ENCODE data around the gene CTDSP2.
"Not testable (repeated sequence)": the region's sequence is repeated elsewhere in the genome, so short reads cannot be mapped to it uniquely, and the experiment has no call there.

The CTDSP2 gene

GRCh38 chr12:57852200-57852599 lies 5.7 kb upstream of the CTDSP2 start:
- no peak for DNase-seq

DNA sequence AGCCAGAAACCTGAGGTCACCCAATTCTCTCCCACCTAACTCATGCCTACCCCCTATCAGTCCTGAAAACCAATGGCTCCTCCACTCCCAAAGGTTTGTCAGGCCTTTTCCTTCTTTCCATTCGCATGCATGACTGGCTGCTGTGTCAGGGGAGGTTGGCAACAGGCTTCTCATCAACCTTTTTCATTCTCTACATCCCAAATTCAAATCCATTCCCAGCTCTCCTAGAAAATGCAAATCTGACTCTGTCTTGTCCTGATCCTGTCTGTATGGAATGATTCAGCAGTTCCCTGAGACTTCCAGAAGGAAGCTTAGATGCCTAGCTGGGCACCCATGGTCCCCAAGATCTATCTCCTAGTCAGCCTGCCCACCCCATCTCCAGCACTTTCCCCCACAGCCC lies 5.0 kb upstream of the CTDSP2 start:
- DNase-seq = no peak

DNA sequence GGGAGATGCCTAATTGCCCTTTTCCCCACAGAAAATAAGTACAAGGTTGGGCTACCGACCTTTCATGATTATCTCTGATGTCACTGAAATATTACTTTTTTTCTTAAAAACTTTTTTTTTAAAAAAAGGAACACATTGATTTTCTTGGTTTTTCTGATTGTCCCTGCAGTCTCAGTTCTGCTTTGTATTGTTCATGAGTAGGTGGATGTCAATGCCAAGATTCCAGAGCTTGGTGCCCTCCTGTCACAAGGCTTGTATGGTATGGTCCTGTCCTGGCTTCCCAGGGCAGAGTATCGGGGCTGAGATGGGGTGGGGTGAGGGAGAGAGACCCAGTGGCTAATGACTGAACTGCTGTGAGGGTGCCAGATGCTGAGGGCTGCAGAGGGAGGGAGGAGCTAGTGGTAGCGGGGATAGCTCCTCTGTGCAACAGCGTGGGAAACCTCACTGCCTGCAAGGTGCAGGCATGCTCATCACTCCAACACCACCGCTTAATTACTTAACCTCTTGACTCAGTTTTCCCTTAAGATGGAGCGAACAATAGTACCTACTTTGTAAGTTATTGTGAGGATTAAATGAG lies 4.4 kb upstream of the CTDSP2 start:
- DNase-seq = no peak

DNA sequence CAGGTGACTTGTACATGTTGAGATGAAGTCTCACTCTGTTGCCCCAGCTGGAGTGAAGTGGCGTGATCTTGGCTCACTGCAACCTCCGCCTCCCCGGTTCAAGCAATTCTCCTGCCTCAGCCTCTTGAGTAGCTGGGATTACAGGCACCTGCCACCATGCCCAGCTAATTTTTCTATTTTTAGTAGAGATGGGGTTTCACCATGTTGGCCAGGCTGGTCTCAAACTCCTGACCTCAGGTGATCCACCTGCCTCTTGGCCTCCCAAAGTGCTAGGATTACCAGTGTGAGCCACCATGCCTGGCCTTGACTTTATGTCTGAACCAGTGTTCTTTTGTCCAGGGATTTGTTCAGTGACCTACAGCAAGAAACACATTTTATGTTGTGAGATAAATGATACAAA lies 2.9 kb upstream of the CTDSP2 start:
- DNase-seq = not testable (repeated sequence)

GRCh38 chr12:57849035-57849434 lies 2.5 kb upstream of the CTDSP2 start:
- no peak for DNase-seq

- no peak for DNase-seq
Observed at GRCh38 chr12:57848208-57848607, 1.7 kb upstream of the CTDSP2 start.

GRCh38 chr12:57846285-57846576 lies 298 bp downstream of the CTDSP2 start:
- no peak for DNase-seq

DNA sequence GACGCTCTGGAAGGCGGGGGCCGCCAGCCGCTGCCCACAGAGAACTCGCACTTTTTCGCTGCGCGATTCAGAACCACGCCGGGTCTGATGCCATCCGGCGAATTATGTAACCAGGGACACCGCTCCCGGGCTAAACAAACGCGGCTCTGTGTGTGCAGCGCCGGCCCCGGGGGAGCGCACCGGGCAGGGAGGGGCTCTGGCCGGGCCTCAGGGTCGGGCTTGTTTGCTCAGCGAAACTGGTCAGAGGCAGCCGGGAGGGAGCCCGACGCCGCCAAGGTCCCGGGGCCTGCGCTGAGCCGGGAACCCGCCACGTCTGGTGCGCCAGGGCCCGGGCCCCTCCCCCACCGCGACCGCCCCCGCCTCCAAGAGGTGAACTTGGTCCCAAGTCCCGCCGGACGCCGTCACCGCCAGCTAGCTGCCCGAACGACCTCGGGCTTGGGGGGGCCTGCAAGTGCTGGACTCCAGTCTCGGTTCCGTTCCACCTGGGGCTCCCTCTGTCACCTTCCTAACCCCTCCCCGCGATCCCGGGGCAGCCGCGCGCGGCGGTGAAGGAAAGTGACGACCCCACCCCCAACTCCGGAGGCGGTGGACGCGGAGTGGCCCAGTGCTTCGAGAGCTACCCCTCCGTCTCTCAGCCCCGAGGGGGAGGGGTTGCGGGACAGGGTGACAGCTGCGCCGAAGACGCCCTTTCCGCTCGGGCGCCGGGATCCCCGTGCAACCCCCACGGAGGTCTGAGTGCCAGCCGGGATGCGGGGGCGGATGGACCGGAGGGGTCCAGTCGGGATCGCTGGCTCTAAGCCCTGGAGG lies 848 bp downstream of the CTDSP2 start:
- peak; percentile 54 for DNase-seq

DNA sequence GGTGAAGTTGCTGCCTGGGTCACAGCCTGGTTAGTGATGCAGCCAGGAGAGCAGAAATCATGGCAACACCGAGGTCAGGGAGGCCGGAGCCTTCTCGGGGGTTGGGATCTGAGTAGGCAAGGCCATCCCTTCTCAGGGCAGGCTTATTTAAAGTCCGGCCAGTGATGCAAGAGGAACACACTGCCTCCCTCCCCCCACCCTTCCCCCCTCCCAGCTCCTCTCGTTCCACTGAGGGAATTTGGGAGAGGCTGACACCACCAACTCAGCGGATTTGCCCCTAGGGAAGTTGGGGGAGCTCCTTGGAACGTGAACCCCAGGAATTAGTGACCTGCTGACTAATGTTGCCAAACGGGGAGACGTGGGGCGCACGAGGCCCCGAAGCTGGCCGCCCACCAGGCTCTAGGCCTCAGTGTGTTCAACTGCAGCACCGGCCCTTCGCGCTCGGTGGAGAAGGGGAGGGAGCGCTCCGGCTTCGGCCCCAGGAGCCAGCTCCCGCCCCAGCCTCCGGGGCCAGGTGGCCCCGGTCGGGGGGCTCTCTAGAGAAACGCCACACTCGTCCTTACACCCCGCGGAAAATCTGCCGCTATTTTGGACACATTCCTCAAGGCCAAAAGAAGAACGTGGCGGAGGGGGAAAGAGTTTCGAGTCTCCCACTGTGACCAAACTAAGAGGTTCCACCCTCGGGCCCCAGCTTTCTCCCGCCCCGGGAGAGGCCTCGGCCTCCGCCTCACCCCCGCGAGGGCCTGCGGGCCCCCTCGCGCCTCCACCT lies 1.6 kb downstream of the CTDSP2 start:
- peak; percentile 91 for DNase-seq

DNA sequence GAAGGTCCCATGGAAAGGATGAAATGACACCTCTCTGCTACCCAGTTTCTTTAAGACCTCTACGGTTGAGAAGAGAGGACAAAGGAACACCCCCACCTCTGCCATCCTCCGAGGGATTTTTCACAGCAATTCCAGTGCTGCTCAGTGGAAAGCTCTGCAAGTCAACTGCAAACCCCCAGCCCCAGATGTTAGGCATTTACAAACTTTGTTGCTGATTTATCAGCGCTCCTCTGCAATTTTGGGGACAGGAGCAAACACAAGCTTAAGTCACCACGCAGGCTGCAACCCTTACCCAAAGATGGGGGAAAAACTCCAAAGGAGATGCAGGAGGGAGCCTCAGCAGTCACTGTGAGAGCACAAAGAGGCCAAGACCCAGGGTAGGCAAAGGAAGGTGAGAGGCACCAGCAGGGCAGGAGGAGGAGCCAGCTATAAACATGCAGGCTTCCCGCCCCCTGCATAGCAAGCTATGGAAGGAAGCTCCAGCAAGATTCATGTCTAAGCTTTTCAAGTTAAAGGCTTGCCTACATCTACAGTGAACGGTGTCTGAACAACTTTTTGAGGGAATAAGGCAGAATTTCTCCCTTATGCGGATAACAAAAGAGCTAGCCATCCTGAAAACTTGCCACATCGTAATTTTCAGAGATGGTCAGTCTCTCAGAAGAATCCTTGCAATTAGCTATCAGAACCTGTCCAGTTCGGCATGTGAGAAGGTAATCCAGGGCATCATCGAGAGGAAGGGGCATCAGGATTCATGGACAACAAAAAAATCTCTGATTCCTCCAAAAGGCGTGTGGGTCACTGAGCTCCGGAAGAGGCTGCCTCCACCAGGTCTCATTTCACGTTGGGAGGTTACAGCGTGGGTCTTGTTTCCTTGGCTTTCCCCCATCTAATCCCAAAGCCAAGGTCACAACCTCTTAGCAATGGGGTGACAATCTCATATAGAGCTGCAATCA lies 3.9 kb downstream of the CTDSP2 start:
- peak; percentile 37 for DNase-seq

GRCh38 chr12:57841445-57841844 lies 5.1 kb downstream of the CTDSP2 start:
- DNase-seq = no peak

GRCh38 chr12:57840726-57841125 lies 5.8 kb downstream of the CTDSP2 start:
- no peak for DNase-seq

DNA sequence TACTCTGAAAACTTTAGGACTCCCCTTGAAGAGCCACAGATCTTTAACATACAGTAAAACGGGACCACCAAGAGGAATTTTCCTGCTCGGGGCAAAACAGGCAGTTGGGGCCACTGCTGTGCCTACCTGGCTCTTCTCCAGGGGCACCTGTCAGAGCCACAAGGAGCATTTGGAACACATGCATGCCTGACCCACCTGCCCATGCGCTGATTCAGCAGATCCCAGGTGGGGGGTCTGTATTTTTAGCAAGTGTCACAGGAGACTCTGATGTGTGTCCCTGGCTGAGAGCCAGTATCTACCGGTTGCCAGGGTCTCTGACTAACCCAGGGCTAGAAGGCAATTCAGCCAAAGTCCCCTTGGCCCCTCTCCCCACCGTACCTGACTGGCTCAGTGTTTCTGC lies 6.5 kb downstream of the CTDSP2 start:
- no peak for DNase-seq

DNA sequence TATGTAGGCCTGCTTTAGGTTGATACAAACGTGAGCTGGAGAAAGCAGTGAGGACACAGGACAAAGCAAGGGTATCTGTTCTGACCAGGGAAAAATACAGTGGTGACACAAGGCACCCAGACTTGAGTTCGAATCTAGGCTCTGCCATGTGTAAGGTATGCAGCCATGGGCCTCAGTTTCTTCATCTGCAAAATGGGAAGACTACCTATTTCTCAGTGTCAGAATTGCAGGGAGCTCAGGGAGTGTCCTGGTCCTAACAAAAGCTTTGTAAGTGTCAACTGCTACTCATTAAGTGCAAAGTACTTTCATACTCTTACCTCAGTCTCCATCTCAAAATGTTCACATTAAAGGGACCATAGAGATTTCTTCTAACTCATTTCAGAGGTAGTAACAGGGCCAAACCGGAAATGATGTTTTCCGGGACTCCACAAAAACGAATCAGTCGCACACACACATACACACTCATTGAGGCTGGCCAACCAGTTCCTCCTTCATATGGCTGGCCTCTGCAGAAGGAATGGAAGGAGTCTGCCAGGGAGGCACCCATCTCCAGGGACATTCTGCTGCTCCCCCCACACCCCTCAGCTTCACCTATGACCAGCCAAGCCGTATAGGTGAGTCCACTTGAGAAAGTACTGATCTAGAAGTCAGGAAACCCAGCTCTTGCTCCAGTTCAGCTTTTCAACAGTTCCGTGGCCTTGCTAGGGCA lies 7.8 kb downstream of the CTDSP2 start:
- DNase-seq = no peak

DNA sequence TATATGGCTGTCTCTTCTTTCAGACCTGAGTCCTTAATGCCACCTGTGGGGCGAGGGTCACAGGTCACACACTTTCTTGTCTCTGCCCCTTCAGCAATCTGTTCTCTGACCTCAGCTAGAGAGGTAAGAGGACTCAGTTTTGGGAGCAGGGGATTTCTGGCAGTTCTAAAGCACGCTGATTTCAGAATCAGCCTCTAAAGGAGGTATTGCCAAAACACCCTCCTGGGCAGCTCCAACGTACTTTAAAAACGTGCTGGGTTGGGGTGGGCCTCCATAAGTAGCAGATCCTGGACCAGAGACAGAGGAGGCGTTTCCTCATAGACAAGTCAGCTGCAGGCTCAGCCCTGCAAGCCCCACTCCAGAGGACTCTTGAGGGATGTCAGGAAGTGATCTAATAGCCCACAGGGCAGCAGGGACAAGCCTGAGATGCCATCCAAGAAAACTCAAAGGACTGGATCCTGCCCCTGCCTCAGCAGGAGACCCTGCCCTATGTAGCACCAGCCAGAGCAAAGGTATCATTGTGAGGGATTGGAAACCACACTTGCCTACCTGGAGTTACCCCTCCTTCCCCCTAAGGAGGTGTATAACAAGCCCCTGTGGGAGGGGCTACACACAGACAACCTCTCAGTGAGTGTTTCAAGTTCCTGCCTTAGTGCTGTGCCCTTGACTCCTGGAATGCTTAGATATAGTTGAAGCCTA lies 8.5 kb downstream of the CTDSP2 start:
- peak; percentile 86 for DNase-seq

DNA sequence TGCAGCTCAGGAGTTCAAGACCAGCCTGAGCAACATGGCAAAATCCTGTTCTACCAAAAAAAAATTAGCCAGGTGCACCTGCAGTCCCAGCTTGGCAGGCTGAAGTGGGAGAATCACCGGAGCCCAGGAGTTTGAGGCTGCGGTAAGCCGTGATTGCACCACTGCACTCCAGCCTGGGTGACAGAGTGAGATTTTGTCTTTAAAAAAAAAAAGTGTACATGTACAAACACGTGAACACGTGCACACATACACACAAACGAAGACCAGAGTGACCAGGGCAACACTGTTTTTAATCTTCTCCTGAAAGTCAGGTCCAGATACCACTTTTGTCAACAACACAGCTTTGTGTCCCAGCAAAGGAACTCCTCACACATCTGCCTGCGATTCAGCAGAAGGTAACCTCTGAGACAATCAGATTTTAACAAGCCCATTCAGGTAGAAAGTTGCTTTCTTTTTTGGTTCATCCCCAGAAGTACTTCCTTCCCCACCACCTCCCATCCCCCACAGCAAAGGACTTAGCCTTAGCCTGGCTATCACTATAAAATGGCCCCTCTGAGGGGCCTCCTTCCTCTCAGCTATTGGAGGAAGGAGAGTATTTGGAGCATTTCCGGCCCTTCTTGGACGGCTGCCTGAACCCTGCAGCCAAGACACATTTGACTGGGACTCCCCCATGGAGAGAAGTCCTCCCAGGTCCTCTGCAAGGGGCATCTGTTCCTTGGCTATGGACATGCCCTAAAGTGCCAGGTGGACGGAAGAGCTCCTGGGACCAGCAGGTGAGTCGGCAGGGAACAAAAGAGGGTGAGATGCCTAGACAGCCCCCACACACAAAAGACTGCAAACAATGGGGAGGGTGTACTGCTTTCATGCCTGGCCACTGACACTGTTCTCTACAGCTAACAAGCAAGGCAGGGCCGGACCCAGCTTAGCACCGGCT lies 9.8 kb downstream of the CTDSP2 start:
- peak; percentile 94 for DNase-seq

GRCh38 chr12:57835366-57836288 lies 10.9 kb downstream of the CTDSP2 start:
- no peak for DNase-seq

GRCh38 chr12:57834086-57834876 lies 12.2 kb downstream of the CTDSP2 start:
- DNase-seq = no peak

DNA sequence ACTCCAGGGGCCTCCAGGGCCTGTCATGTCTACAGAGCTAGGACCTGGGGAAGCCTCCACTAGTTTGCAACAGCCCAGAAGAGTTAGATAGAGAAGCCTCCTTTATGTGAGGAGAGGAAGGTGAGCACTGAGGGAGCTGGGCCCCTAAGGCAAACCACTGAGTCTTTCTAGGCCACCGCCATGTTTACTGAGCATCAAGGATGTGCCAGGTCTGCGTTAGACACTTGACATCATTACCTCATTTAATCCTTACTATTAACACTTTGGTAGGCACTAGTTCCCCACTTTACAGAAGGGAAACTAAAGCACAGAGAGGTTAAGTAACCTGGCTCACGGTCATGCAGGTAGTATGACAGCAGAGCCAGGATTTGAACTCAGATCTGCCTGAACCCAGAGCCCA lies 12.9 kb downstream of the CTDSP2 start:
- no peak for DNase-seq

Measured in EL (cell line).